ENCODE data around the gene DBX1.

DBX1 gene

GRCh38 chr11:20160425-20161229 lies at the start of gene DBX1:
TSS of gene DBX1 (minus strand) at chr11:20160475. CDS start at chr11:20160324, 151 bp downstream.
- Mint-ChIP-seq H3K36me3 (ENCODE audit: low read depth) (no peaks in the 10 kb centered on the region), H3K4me1 (peaks cover 66% of the 10 kb centered on the region), H3K27me3 (ENCODE audit: low read depth, poor library complexity) (peaks cover 100% of the 10 kb centered on the region), H3K9me3 (peaks cover 6% of the 10 kb centered on the region), H3K4me3 (peak within 1 kb of the TSS; percentile 53), H3K27ac (no peak within 1 kb of the TSS)
- DNase-seq, result no peak
- TF ChIP-seq CTCF (IDR thresholded peaks at IDR 0.05), result no peak

GRCh38 chr11:20208622-20209111 lies 48.4 kb upstream of the DBX1 start:
- Mint-ChIP-seq H3K4me3 (no peak overlapping the region), H3K4me1 (peaks cover 12% of the 10 kb centered on the region), H3K27me3 (ENCODE audit: low read depth, poor library complexity) (peaks cover 54% of the 10 kb centered on the region), H3K9me3 (peaks cover 11% of the 10 kb centered on the region), H3K36me3 (ENCODE audit: low read depth) (no peaks in the 10 kb centered on the region), H3K27ac (no peak overlapping the region)
- peak; percentile 9 for DNase-seq
- TF ChIP-seq CTCF (IDR thresholded peaks at IDR 0.05), result no peak

- peak overlapping the region; percentile 68 for H3K4me3 Mint-ChIP-seq
- peaks cover 60% of the 10 kb centered on the region for H3K27me3 Mint-ChIP-seq (ENCODE audit: low read depth, poor library complexity)
- no peak for TF ChIP-seq CTCF (IDR thresholded peaks at IDR 0.05)
- H3K27ac Mint-ChIP-seq, result no peak overlapping the region
- H3K9me3 Mint-ChIP-seq, result peaks cover 11% of the 10 kb centered on the region
- no peaks in the 10 kb centered on the region for H3K36me3 Mint-ChIP-seq (ENCODE audit: low read depth)
- peak; percentile 26 for DNase-seq
- H3K4me1 Mint-ChIP-seq, result peaks cover 12% of the 10 kb centered on the region
Measured at GRCh38 chr11:20207781-20208621, 47.7 kb upstream of the DBX1 start.

GRCh38 chr11:20205807-20206206 lies 45.5 kb upstream of the DBX1 start:
- Mint-ChIP-seq H3K9me3 (peaks cover 11% of the 10 kb centered on the region), H3K4me3 (no peak overlapping the region), H3K36me3 (ENCODE audit: low read depth) (no peaks in the 10 kb centered on the region), H3K27ac (no peak overlapping the region), H3K4me1 (peaks cover 12% of the 10 kb centered on the region), H3K27me3 (ENCODE audit: low read depth, poor library complexity) (peaks cover 69% of the 10 kb centered on the region)
- DNase-seq, result no peak
- TF ChIP-seq CTCF (IDR thresholded peaks at IDR 0.05), result no peak

- H3K4me1 Mint-ChIP-seq, result peaks cover 12% of the 10 kb centered on the region
- no peaks in the 10 kb centered on the region for H3K36me3 Mint-ChIP-seq (ENCODE audit: low read depth)
- TF ChIP-seq CTCF (IDR thresholded peaks at IDR 0.05), result no peak
- peaks cover 61% of the 10 kb centered on the region for H3K27me3 Mint-ChIP-seq (ENCODE audit: low read depth, poor library complexity)
- H3K27ac Mint-ChIP-seq, result no peak overlapping the region
- DNase-seq, result no peak
- H3K4me3 Mint-ChIP-seq, result no peak overlapping the region
- H3K9me3 Mint-ChIP-seq, result peaks cover 11% of the 10 kb centered on the region
Measured at GRCh38 chr11:20204681-20205080, 44.4 kb upstream of the DBX1 start.
